GM03348 (cell line): ENCODE measurements around the gene NF2.
A peak's percentile ranks its signal among the peaks of the same experiment; 100 is the strongest.

Experiments
- DNase-seq: peaks from one replicate; pipeline ENCODE4 v3.0.0; 2012; ENCODE audit warnings: low spot score

The NF2 gene

DNA sequence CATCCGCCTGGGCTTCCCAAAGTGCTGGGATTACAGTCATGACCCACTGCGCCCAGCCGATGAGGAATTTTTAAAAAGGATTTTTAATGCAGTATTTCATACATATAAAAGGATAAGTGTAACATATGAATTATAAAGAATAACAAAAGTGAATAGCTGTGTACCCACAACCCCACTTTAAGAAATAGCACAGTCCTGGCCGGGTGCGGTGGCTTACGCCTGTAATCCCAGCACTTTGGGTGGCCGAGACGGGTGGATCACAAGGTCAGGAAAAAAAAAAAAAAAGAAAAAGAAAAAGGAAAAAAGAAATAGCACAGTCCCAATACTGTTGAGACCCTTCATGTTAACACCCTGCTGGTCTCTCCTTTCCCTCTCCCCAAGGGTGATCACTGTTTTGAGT, 62.1 kb downstream of the NF2 start:
- no peak for DNase-seq

DNA sequence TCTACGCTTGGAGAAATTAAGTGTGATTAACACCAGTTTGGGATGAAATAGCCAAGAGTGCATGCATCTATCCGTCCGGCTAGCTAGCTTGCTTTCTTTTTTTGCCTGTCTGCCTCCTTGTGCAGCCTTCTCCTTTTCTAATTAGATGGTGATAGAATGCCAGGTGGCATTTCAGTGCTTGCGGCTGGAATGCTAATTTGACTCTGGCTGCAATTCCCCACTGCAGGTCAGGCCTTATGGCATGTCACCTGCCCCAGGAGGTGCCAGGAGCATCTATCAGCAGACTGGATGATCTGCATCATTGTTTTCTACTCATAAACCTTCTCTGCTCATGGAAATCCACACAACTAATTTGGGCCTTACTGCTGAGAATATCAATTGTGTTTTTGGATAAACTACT, 65.2 kb downstream of the NF2 start:
- no peak for DNase-seq

DNA sequence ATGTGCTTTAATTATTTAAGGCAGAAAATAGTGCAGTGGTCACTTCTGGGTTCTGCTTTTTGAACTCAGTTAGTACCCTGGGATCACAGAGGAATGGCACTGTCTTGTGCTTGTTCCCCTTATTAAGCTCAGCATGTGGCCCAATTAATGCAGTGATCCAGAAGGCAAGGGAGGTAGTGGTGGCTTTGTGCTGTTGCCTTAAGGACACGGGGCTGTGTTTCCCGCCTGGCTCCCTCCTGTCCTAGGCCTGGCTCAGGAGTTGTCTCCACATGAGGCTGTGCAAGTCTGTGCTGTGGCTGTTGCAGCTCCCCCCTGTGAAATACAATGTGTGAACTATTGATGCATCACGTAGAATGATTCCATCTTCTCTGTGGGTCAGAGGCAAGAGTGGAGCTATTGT, 67.2 kb downstream of the NF2 start:
- DNase-seq = no peak

DNA sequence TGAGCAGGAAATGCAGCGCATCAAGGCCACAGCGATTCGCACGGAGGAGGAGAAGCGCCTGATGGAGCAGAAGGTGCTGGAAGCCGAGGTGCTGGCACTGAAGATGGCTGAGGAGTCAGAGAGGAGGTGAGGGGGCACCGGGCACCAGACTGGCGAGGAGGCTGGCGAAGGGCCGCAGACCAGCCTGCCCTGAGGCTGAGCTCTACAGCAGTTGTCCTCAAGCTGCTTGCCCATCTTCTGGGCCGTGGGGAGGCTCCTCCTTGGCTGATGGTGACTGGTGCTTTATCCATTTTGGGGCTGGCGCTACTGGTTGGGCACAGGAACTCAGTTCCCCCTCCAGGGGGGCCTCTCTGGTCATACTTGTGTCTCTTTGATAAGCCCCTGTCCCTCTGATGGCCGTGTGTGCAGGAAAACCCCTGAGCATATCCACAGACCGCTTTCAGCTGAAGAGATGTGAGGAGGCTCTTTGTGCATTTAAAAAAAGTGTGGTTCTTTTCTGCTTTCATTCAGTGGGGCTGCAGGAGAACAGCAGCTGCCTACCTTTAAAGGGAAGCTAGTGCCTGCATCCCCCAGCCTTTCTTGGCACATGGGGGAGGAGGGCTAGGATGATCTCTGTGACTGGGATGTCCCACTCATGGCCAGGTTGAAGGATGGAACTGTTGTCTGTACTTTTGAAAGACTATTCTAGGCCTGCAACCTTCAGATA, 70.1 kb downstream of the NF2 start:
- no peak for DNase-seq

DNA sequence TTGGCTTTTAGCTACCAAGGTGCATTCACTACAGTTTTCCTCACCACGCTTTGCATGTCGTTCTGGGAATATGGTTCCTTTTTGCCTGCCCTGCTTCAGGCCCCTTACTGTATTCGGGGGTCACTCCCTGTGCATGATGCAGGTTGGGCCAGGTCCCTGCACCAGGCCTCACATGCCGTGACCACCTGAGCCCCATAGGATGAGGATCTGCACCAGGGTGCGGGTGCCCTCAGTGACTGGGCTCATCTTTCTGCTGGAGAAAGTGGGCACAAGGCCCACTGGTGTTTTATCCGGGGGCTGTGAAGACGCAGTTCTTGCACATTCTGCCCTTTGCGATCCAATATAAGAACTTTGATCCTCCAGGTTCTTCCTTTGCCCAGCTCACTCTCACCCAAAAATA, 70.7 kb downstream of the NF2 start:
- no peak for DNase-seq

DNA sequence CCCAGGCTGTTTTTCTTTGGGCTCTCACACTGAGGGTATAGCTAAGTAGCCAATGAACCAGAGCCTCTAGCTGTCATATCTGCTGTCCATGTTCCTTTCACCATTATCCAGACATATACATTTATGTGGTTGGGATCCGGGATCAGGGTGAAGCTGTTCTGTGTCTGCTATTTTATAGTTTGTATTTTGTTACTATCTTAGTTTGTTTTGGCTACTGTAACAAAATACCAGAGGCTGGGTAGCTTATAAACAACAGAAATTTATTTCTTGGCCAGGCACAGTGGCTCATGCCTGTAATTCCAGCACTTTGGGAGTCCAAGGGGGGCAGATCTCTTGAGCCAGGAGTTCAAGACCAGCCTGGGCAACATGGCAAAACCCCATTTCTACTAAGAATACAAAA, 75.9 kb downstream of the NF2 start:
- no peak for DNase-seq

DNA sequence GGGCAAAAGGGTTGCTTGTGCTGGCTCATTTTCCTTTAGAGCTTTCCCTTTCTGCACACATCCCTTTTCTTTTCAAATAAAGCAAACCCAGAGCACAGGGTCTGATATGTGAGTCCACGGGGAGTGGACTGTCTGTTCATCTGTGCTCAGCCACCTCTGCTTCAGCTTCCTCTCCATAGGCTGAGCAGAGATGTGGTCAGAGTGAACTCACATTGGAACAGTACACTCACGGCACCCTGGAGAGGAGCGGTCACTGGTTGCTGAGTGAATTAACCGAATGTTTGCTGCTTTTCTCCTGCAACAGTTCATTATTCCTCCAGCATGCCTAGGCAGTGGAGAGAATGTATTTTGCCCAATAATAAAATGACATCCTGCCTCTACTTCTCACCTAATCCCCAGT, 80.1 kb downstream of the NF2 start:
- no peak for DNase-seq

DNA sequence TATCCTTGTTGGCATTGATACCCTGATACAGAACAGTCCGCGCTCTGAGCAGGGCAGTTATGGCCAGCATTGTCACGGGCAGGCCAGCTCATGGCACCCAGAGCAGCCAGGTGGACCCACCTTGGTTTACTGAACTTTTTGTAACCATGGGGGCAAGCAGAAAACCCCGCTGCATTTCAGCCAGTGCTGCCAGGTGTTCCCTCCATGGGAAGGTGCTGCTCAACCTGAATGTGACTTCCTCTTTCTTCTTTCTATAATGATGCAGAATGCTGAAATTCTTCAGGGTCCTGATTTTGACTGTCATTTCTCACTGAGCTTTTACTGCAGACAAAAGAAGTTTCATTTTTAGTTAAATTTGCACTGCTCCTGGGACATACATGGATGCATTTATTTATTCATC, 80.8 kb downstream of the NF2 start:
- DNase-seq = no peak

DNA sequence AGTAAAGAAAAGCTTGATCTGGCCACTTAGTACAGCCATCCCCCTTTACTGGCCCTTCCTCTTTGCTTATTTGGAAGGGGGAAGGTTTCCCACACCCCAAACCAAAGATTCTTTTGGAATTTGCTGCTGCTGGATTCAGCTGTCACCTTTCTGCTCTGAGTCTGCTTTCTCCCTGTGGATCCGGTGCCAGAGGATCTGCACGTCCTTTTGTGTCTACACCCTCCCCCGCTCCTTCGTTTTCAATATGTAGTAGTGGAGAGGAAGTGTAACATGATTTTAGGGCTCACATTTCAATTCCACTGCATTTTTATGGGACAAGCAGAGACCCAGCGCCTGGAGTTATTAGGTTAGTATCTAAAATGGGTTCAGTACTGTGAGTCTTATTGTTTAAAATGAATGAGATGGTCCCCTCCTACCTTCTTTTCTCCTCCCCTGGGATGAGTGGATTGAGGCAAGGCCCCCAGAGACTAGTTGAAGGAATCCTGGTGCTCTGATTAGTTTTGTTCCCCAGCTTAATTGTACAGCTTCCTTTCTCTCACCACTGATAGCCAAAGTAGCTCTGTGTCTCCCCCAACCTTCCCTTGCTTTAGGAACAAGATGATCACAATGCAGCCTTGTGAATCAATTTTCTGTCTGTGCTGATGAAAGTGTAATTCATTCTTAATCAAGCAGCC, 85.9 kb downstream of the NF2 start:
- no peak for DNase-seq

DNA sequence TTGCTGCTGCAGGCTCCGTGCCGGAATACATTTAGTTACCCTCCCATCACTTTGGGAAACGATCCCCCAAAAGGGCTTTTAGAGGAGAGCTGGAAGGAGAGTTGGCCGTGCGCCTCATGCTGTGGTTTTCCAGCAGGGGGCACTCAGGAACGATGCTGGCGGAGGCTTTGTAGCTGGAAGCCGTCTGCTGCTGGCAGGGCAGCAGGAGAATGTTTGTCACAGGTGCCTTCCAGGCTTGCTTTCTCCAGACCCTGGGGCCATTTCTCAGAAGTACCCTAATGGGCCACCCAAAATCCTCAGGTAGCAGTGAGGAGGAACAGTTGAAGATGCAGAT, 86.4 kb downstream of the NF2 start:
- DNase-seq = peak; percentile 76

DNA sequence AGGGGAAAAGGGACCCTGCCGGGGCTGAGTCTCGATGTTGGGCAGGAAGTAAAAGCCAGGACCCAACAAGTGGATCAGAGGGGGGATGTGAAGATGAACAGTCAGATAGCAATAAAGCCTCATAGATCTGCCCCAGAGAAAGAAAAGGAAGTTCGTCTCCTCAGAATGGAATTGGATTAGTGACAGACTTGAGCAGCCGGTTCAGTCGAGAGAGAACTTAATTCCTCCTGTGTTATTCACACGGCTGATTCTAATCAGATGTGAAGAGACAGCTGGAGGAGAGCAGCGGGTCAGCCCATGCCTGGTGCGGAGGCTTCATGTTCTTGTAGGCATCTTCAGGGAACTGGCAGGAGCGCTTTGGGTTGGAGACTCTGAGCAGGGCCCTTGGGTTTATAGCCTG, 87.0 kb downstream of the NF2 start:
- no peak for DNase-seq

DNA sequence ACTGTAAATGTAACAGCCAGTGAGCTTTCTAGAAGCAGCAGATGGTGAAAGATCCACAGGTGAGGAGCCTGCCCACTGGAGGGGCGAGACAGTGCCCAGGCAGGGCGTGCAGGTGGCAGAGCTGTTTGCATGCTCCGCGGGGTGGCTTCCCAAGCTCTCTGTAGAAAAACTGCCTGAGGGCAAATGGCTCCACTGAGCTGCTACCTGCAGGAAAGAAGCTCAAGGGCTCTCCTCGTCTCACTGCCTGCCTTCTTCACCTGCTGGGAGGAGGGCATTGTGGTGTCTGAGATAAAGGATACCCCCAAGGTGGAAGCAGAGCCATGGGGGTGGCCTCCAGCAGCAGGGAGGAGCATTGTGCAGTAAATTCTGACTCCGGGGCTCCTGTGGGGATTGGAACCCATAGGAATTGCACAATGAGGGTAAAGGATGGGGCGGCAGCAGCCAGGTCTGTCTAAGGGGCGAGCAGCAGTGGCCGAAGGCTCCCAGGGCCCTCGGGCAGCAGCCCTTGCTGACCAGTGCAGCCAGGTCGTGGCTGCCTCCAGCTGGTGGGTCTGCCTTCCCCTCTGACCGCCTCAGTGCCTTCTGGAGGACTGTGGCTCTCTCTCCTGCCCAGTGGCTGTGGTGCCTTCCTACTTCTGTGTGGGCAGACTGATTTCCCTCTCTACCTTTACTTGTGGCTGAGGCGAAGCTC, 88.3 kb downstream of the NF2 start:
- DNase-seq = no peak

DNA sequence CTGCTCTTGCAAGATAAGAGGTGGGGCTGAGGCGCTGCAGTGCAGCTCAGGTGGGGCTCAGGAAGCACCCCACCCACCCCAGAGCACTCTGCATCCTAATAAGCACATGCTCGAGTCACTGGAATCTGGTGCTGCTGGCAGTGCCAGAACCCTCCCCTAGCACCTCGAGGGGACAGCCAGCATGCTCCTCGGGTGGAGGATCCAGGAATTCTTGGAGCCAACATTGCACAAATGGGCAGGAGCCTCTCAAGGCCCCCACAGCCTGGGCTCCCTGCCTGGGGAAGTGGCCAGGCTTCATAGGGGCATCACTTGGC, 88.9 kb downstream of the NF2 start:
- DNase-seq = no peak

DNA sequence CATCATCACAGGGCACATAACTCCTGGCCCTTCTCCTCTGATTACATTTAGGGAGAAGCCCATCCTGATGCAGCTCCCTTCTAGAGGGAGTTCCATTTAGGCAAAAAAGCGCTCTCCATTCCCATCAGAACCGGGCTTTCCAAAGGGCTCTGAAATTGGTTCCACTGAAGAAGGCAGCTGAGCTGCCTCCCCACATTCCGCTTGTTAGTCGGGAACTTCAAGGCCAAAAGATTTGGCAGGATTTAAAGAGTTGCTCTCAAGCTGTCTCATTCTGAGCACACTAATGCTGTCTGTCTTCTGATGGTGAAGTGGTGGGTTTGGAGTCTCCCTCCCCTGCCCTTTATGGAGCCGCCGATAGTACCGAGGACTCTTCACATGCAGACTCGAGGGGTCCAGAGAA, 89.7 kb downstream of the NF2 start:
- DNase-seq = no peak

DNA sequence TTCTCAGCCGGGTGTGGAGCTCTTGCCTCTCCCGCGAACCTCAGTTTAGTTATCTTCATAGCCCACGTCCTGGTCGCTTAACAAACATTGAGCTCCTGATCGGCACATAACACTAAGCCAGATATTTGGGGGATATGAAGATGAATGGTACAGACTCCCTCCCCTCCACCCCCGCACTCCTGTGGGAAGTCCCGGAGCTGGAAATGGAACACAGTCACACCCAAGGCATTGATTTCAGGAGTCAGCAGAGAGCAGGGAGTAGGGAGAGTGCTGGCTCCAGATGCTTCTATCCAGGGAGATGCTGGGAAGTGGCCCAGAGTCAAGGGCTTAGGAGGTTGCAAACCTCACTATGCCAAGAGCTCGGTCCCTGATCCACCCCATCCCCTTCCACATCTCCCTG, 90.2 kb downstream of the NF2 start:
- DNase-seq = no peak

DNA sequence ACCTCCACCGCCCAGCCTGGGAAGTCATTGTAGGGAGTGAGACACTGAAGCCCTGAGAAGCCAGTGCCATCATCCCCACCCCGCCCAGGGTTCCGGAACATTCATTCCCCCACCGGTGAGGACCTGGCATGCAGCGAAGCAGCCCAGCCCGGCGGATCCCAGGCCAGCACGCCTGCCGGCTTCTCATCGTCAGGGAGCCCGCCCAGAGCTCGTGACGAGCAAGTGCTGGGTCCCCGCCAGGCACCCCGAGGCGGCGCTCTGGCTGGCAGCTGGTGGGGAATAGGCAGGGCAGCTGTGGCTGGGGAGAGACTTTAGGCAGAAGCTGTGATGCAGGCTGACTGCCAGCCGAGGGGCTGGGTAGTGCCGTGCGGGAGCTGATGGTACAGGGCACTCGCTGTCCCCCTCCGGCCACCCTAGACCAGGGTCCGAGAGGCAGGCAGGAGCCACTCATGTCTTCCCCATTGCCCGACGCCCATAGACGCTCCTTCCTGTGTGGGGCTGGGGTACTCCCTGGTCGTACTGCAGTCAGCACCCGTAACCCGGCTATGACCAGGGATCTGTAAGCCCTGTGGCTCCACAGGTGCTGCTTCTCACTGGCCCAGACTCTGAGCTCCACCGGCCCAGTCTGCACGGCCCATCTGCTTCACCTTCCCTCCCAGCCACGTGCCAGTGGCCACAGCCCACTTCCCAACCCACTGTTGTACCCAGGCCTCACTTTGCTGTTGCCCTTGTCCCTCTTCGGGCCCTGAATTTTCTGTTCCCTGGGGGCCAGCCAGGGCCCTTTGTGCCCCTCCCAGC, 91.9 kb downstream of the NF2 start:
- no peak for DNase-seq

DNA sequence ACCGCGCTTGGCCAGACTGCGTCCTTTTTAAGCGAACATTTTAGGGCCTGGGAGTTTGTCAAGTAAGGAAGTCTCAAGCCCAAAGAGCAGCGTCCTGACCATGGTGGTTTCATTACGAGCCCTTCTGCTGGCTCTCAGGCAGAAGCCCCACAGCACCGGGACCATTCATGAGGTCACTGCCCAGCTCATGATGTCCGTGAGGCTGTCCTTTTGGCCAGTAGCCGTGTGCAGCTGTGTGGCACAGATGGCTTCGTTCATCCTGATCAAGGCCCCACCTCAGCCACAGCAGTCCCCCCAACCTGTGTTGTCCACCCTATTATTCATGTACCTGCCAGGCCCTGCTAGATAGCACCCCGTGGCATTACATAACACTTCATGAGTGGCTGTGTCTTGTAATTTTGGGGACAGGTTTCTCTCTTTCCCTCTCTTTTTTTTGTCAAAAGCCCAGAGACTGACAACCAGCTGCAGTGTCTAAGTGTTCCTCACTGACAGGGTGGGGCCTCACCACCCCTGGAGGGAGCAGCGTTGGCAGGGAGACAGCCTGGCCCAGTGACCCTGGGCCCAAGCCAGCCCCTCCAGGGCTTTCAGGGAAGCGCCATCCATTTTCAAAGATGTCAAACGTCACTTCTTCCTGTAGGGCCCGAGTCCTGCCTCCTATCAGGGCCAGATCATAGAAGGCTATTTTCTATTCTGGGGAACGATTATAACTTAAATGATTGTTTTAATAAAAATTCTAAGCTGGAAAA, 94.6 kb downstream of the NF2 start:
- DNase-seq = no peak

DNA sequence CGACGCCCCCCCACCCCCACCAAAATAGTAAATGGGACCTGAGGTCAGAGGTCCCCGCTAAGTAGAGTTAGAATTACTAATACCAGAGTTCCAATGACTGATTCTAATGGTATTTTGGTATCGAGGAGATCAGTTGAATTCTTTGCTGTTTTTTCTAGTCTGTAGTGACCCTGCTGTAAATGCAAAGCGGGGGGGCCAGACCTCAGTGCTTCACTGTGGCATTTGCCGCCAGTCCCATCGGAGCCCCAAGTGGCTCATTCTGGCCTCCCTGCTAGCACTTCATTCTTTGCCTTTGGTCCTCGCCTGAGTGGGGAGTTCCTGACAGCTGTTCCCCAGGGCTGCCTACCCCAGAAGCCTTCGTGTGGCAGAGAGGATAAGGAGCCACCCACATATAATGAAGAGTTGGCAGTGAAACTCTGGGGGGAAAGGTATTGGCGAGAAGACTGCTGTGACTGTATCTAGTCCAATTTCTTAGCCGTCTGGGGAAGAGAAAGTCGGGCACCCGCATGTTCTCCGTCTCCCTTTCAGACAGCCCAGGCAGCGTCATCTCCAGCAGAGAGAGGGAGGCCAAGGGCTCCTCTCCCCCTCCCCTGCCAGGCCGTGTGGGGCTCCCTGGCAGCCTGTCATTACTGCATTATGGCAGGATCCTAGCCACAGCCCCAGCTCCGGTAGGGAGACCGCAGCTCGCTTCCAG, 96.9 kb downstream of the NF2 start:
- DNase-seq = peak; percentile 44

DNA sequence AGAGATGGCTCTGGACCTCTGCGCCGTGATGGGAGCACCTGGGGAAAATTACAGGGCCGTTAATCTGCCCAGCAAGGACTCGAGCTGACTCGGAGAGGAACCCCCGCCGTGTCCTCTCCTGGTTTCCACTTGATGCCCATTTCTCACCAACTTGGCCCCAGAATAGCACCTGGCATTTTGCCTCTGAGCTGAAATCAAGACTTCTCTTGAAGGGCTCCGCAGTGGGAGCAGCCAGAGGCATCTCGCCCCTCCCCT, 97.4 kb downstream of the NF2 start:
- DNase-seq = no peak

DNA sequence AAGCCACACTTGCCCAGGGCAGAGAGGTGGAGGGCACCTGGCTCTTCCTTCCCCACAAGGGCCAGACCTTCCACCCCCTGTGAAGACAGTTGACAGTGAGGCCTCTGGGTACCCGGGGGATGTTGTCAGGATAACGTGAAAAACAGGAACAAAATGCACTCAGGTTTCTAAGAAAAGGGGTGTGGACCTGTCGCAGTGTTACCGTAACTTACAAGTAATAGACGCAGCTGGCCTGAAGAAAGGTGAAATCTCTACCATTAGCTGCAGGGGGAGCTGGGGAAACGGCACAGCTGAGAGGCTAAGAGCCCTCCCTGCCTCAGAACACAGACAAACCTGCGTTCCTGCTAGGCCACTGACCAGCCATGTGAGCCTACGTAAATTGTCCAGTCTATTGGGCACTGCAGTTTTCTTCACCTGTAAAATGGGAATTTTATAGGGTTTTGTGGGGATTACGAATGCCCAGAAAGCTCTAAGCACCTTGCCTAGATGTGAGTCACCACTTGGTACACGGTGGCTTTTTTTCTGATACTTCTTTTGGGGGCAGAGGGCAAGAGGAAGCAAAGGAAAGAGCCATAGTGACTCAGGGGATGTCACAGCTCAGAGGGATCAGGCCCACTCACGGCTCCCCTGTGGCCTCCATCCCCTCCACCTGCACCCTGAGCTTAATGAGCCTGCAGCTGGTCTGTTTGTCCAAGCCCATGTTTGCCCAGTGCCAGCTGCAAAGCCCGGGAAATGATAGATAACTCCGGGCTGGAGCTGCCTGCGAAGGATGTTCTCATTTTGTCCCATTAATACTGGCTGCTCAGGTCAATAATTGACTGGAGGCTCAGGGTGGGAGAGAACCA, 97.9 kb downstream of the NF2 start:
- no peak for DNase-seq
